A673 (cell line): ENCODE data around the gene CREB1. TPM values are rescaled to one million over a fixed set of nuclear protein-coding genes. Genes with fewer than 3 reads are reported as not detected.
"Not testable (repeated sequence)": the region's sequence is repeated elsewhere in the genome, so short reads cannot be mapped to it uniquely, and the experiment has no call there.

ENCODE experiments used
- BruUV-seq: library from RNA; stranded (reverse); fragments of 400-500 nt; replicated peaks from 2 replicates; lab custom pipeline; 2021; lab: Mats Ljungman, UMichigan
- CTCF ChIA-PET: fragments of 300-600 bp; sonication (Branson Sonifier 250); formaldehyde crosslinking; loops from one replicate; lab custom pipeline; 2022; ENCODE audit warnings: antibody characterized with exemption; lab: Charles Lee
- POLR2A ChIA-PET: fragments of 300-600 bp; sonication (Branson Sonifier 250); formaldehyde crosslinking; loops from one replicate; lab custom pipeline; 2022; ENCODE audit warnings: antibody characterized with exemption; ENCODE audit not compliant: low non-redundant PET; lab: Charles Lee
- DNase-seq: peaks from one replicate; pipeline ENCODE4 v3.0.0-alpha.2; 2015; ENCODE audit warnings: low spot score
- H3K27ac ChIP-seq: fragments of 200-600 bp; sonication (generic); 2 replicates; pipeline ENCODE4 v1.5.1; 2016; ENCODE audit warnings: mixed run types, low read depth, mild to moderate bottlenecking, mixed read lengths, antibody characterized with exemption, low read length; ENCODE audit not compliant: poor library complexity, severe bottlenecking
- H3K27me3 ChIP-seq: fragments of 200-600 bp; sonication (generic); replicated peaks from 2 replicates; pipeline ENCODE4 v1.6.1; 2017; ENCODE audit warnings: mixed run types, low read depth, mild to moderate bottlenecking, mixed read lengths, antibody characterized with exemption, low read length; ENCODE audit not compliant: insufficient read depth, poor library complexity
- H3K36me3 ChIP-seq: fragments of 200-600 bp; sonication (generic); 2 replicates; pipeline ENCODE4 v1.6.1; 2016; ENCODE audit warnings: mixed run types, mild to moderate bottlenecking, mixed read lengths, antibody characterized with exemption, low read length; ENCODE audit not compliant: insufficient read depth, poor library complexity, severe bottlenecking
- H3K4me1 ChIP-seq: fragments of 200-600 bp; sonication (generic); 2 replicates; pipeline ENCODE4 v1.6.1; 2017; ENCODE audit warnings: mixed run types, mild to moderate bottlenecking, mixed read lengths, antibody characterized with exemption, low read length; ENCODE audit not compliant: insufficient read depth, poor library complexity, severe bottlenecking
- H3K4me3 ChIP-seq: fragments of 200-600 bp; sonication (generic); 2 replicates; pipeline ENCODE4 v1.5.1; 2016; ENCODE audit warnings: low read depth, mixed run types, mild to moderate bottlenecking, mixed read lengths, low read length; ENCODE audit not compliant: poor library complexity, severe bottlenecking
- H3K9me3 ChIP-seq: fragments of 200-600 bp; sonication (generic); 2 replicates; pipeline ENCODE4 v1.6.1; 2016; ENCODE audit warnings: mixed run types, low read depth, mild to moderate bottlenecking, mixed read lengths, antibody characterized with exemption, low read length; ENCODE audit not compliant: poor library complexity, severe bottlenecking
- CTCF ChIP-seq: fragments of 300-800, 200-600 bp; sonication (generic); conservative IDR thresholded peaks from 2 replicates; pipeline ENCODE4 v1.5.1; 2017; ENCODE audit warnings: low read depth, mild to moderate bottlenecking, antibody characterized with exemption, low read length, moderate library complexity, mixed read lengths
- EZH2 ChIP-seq: fragments of 200-600 bp; sonication (generic); IDR thresholded peaks from 2 replicates; pipeline ENCODE4 v1.6.1; 2017; ENCODE audit warnings: borderline replicate concordance, low read depth, mild to moderate bottlenecking, mixed read lengths, antibody characterized with exemption, low read length; ENCODE audit not compliant: poor library complexity, severe bottlenecking
- intact Hi-C: fragments of 100-400 bp; cut with micrococcal nuclease; formaldehyde crosslinking; loops from one replicate; pipeline ENCODE4 v1.10.0; 2022; ENCODE audit not compliant: unreplicated experiment
- total RNA-seq: library from RNA; stranded (reverse); gene quantifications from 2 replicates; pipeline ENCODE4 v1.2.3, GENCODE V29; 2021

CREB1 gene
- total RNA-seq, 1 experiment from 2014 or later: 78.5 TPM

GRCh38 chr2:207492461-207492860 lies 37.3 kb upstream of the CREB1 start:
- BruUV-seq: no TSS peak
- CTCF ChIA-PET: no interaction called here
- intact Hi-C loops: no loop called here
- H3K27me3 ChIP-seq: no peaks in the 10 kb centered on the region
- no peak for DNase-seq
- no peaks in the 10 kb centered on the region for H3K9me3 ChIP-seq
- POLR2A ChIA-PET: interaction anchor here (0.6 kb wide), 1 partner anchor 166 kb away, joined by 4 read pairs; no protein-coding TSS in a partner anchor
- H3K27ac ChIP-seq: no peak overlapping the region
- H3K4me3 ChIP-seq: no peak overlapping the region
- TF ChIP-seq EZH2: no peak
- TF ChIP-seq CTCF: no peak
- H3K36me3 ChIP-seq: no peaks in the 10 kb centered on the region
- H3K4me1 ChIP-seq: no peaks in the 10 kb centered on the region

- no peak for DNase-seq
- Histone ChIP-seq H3K9me3 (no peaks in the 10 kb centered on the region), H3K4me1 (peaks cover 9% of the 10 kb centered on the region), H3K27me3 (no peaks in the 10 kb centered on the region), H3K36me3 (no peaks in the 10 kb centered on the region), H3K27ac (no peak overlapping the region), H3K4me3 (no peak overlapping the region)
- TF ChIP-seq EZH2: no peak
- no peak for TF ChIP-seq CTCF
- CTCF ChIA-PET: no interaction called here
- intact Hi-C loops: no loop called here
- POLR2A ChIA-PET: no interaction called here
- BruUV-seq: no TSS peak
Observed at GRCh38 chr2:207494137-207494536, 35.6 kb upstream of the CREB1 start.

- H3K27me3 ChIP-seq, H3K36me3 ChIP-seq, BruUV-seq, DNase-seq, CTCF ChIA-PET, H3K4me3 ChIP-seq, H3K9me3 ChIP-seq, H3K27ac ChIP-seq, intact Hi-C loops: not testable (repeated sequence)
- H3K4me1 ChIP-seq: peaks cover 13% of the 10 kb centered on the region
- POLR2A ChIA-PET: interaction anchor here (0.7 kb wide), 1 partner anchor 26 kb away, joined by 4 read pairs; no protein-coding TSS in a partner anchor
Observed at GRCh38 chr2:207496936-207497335, 32.8 kb upstream of the CREB1 start.

- H3K27ac ChIP-seq: no peak overlapping the region
- intact Hi-C loops: no loop called here
- POLR2A ChIA-PET: no interaction called here
Observed at GRCh38 chr2:207497596-207497995, 32.2 kb upstream of the CREB1 start.

More at GRCh38 chr2:207497596-207497995, 32.2 kb upstream of the CREB1 start:
- H3K36me3 ChIP-seq: no peaks in the 10 kb centered on the region
- BruUV-seq: no TSS peak
- CTCF ChIA-PET: no interaction called here
- H3K9me3 ChIP-seq: no peaks in the 10 kb centered on the region
- H3K27me3 ChIP-seq: no peaks in the 10 kb centered on the region
- peaks cover 13% of the 10 kb centered on the region for H3K4me1 ChIP-seq
- DNase-seq: no peak
- H3K4me3 ChIP-seq: no peak overlapping the region
- TF ChIP-seq CTCF (no peak), EZH2 (no peak)
